Lower leg skin (tissue), 3 donors: ENCODE results near the gene CXCR3.
"Not testable (repeated sequence)": the region's sequence is repeated elsewhere in the genome, so short reads cannot be mapped to it uniquely, and the experiment has no call there.

Source experiments
- CTCF ChIP-seq, 3 donors: fragments of 450-650 bp; IDR thresholded peaks; one replicate each; pipeline ENCODE4 v1.5.1; 2016; ENCODE audit warnings: antibody characterized with exemption in 3 of 3, mild to moderate bottlenecking in 3 of 3, moderate library complexity in 2 of 3
- POLR2A ChIP-seq, 2 donors: fragments of 450-650 bp; IDR thresholded peaks; one replicate each; pipeline ENCODE4 v1.6.1; 2016 to 2017; ENCODE audit warnings: antibody characterized with exemption in 2 of 2, mild to moderate bottlenecking in 1 of 2, moderate library complexity in 1 of 2

GRCh38 chrX:71664202-71664601, 45.9 kb upstream of the CXCR3 start:
- TF ChIP-seq CTCF, POLR2A (IDR thresholded peaks at IDR 0.05): not testable (repeated sequence)
